Cerebellar cortex (tissue), 1 donor: ENCODE results near the gene HSBP1L1.
A peak's percentile ranks its signal among the peaks of the same experiment; 100 is the strongest.
"Not testable (repeated sequence)": the region's sequence is repeated elsewhere in the genome, so short reads cannot be mapped to it uniquely, and the experiment has no call there.

Experiments
- DNase-seq: peaks from one replicate; pipeline ENCODE4 v3.0.0-alpha.2; 2015; ENCODE audit warnings: low spot score

Gene HSBP1L1

DNA sequence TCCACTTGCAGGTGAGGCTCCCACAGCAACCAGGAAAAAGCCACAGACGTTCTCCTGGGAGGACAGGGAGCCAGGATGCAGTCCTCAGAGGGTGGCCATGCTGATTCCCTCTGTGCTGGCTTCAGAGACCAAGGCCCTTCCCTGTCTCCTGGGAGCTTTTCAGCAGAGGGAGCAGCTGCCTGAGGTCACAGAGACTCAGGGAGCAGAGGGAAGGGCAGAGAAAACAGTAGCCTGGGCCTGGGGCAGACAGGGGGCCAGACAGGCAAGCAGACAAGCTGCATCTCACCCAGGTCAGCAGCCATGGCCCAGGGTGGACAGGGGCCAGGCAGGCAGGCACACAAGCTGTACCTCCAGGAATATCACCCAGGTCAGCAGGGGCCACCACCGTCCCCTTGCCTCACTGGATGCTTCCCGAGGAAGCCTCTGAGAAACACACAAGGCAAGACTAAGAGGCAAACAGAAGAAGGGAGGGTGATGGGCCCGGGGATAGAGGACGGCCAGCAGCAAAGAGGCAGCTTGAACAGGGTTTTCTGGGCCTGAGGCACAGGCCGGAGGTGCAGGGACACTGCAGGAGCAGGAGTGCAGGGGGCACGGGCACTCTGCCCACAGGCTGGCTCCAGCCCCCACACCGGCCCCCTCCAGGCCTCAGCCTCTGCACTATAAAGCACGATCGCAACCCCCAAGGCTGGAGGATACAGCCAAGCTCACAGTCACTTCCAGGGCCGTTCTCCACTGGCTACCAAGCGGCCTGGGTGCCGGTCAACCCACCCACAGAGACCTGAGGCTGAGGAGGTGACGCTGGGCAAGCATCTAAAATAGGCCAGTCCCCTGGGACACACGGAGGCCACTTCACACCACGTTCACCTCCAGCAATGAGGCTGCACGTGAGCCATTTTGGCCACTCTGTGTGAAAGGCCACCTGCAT lies 19.1 kb upstream of the HSBP1L1 start:
- no peak for DNase-seq

DNA sequence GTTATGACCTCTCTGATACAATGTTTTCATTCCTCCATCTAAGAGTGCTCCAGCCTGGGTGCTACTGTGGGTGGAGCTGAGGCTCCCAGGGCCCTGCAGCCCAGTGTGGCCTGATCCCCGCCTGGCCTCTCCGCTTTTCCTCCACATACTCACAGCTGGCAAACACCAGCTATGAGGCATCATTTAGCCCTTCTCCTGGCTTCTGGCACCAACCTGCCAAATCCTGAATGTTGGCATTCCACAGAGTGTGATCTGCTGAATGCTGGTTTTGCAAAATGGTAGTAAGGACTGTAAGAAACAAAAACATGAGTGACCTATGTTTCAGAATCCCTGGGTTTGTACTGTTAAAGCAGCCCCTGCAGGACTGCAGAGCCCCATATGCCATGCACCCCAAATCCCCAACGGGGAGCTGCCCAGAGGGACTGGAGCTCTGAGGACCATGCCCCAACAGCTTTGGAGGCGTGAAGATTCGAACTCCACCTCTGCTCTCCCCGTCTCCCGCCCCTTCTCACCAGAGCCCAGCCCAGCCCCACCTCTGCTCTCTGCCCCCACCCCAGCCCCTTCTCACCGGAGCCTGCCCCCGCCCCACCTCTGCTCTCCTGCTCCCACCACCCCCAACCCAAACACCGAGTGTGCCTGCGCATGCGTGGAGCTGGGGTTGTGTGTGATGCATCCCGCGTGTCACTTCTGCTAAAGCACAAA lies 17.2 kb upstream of the HSBP1L1 start:
- no peak for DNase-seq

DNA sequence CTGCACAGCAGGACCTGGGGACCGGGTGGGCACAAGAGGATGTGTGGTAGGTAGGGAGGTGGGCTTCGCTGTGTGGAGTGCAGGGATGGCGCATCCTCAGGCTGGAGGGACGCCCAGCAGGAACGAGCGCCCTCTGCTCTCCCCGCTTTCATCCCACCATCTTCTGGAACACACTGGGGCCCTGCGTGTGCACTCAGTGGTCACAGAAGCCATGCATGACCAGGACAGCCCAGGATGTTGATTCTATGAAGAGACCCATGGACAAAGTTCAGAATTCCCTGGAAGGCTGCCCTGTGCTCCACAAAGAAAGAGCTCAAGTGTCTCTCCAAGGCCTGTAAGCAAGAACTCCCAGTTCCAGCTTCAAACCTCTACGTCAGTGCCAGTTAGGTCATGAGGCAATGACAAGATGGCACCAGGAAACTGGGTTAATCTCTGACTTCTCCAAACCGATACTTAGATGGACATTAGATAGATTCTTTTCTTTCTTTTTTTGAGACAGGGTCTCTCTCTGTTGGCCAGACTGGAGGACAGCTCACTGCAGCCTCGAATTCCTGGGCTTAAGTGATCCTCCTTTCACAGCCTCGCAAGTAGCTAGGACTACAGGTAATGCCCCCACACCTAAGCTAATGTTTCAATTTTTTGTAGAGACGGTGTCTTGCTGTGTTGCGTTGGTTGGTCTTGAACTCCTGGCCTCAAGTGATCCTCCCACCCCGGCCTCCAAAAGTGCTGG lies 16.4 kb upstream of the HSBP1L1 start:
- DNase-seq: no peak

DNA sequence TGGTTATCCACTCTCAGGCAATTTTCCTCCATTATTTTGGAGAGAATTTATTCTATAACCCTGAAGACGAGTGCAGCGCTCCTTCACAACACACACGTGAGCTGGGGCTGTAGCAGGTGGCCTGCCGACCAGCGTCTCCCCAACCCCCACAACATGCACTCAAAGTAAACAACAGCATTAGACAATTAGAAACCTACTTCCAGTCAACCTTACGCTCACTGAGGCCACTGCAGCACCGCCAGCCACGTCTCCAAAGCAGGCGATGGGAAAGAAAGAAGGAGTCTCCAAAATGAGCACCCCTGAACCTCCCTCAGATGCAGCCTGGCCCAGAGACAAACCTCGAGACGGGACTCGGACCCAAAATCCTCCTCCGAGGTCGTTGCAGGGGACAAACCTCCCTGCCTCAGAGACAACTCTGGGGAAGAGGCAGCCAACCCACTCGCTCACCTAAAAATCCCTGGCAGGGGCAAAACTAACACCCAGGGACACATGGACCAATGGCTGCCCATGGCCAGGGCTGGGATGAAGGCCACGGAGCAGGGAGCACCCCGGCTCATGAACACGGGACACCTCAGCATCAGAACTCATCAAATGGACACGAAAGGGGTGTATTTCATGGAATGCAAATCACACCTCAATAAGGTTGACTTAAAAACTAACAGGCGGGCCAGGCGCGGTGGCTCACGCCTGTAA lies 15.6 kb upstream of the HSBP1L1 start:
- no peak for DNase-seq

DNA sequence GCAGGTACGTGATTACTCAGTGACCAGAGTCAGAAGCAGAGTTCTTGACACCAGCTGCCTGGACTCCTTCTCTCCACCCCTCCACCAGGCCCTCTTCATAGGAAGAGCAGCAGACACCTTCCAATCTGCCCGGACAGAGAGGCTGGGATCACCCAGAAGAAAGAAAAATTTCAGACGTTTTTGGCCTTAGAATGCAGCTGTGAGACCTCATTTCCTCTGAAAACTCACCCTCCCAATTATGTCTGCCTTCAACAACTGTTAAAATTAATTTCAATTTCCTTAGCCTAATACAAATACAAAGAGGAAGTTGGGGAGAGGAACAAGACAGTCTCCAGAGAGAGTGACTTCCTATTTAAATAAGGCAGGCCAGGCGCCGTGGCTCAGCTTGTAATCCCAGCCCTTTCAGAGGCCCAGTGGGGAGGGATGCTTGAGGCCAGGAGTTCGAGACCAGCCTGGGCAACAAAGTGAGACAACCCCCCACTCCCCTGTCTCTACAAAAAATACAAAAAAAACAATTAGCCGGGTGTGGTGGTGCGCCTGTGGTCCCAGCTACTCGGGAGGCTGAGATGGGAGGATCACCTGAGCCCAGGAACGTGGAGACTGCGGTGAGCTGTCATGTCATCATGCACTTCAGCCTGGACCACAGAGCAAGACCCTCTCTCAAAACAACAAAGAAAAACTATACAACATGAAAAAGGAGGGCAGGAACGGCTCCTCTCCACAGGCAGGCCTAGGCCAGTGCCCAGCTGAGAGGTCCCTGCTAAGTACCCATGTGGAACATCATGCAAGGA lies 14.6 kb upstream of the HSBP1L1 start:
- DNase-seq: no peak

DNA sequence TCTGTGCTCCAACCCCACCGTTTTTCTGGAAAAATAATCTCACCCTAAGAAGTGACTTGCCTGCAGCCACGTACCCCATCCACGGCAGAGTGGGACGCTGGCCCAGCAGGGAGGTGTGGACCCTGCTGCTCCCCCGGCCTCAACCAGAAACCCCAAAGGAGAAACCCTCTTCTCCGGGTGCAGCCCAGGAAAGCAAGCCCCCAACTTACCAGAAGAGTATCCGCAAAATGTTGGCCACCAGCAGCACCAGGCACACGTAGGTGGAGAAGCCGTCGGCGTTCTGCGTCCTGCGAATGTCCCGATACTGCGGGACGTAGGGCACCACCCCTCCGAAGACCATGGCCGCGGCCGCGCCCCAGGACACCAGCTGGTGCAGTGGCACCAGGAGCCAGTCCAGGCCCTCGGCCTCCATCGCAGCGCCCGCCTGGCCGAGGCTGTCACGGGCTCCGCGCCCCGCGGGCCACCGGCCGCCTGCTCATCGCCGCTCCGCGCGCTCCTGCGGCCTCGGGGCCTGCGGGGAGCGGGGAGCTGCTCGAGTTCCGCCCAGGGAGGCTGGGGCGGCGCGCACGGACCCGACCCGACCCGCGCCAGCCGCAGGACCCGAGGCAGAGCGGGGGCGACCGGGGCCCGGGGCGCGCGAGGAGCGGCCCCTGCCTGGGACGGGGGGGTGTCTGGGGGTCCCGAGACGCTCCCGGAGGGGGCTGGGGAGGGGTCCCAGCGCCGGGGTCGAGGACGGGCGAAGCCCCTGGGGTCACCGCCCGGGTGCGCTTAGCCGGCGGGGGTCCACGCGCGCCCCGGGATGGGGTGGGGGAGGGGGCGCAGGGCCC lies 13.7 kb upstream of the HSBP1L1 start:
- DNase-seq: no peak

DNA sequence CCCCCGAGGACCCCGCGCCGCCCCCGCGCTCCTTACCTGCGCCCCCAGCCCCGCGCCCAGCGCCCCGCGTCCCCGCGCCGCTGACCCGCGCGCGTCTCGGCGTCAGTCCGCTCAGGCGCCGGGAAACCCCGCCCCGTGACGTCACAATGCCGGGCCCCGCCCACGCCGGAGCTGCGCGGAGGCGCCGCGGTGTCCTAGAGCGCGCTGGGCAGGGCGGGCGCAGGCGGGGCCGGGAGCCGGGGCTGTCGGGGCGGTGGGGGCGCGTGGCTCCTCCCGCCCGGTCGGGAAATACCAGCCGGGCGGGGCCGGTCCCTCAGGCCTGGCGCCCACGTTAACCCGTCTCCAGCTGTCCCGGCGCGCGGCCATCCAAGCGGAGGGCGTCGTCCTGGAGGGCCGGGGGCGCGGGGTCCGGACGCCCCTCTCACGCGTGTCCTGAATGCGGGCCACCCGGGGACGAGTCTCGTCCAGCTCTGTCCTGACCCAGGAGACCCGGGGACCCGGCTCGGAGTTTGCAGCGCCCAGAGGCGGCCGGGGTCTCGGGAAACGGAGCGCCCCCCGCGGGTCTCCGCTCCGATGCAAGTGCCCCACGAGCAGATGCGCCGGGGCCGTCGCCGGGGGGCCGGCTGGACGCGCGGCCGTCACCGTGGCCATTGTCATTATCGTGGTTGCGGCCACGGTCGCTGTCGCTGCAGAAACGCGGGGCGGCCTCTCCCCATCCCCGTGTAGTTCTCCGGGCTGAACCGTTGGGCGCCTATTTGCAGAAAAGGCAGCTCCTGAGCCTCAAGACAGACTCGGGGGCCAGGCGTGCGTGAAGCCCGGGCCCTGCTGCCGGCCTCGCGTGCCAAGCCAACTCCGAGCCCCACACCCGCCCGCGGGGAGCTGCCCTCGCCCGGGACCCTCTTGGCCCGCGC lies 12.6 kb upstream of the HSBP1L1 start, which contains the start of gene SLC66A2:
Gene SLC66A2 (minus strand): TSS at position 109 of the 911 bp plus-strand sequence. CDS start 727 bp downstream, outside the sequence.
- DNase-seq: peak; percentile 78

DNA sequence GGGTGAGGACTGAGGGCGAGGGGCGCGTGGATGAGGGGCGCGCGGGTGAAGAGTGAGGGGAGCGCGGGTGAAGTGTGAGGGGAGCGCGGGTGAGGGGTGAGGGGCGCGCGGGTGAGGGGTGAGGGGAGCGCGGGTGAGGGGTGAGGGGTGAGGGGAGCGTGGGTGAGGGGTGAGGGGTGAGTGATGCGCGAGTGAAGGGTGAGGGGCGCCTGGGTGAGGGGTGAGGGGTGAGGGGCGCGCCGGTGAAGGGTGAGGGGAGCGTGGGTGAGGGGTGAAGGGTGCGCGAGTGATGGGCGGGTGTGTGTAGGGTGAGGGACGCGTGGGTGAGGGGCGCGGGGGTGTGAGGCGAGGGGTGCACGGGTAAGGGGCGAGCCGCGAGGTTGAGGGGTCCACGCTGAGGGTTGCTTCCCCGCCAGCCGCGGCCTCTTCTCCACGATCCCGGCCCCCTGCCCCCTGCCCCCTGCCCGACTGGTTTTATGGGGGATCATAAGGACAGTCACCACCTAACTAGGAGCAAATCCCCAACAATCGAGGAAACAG lies 11.9 kb upstream of the HSBP1L1 start:
- no peak for DNase-seq

DNA sequence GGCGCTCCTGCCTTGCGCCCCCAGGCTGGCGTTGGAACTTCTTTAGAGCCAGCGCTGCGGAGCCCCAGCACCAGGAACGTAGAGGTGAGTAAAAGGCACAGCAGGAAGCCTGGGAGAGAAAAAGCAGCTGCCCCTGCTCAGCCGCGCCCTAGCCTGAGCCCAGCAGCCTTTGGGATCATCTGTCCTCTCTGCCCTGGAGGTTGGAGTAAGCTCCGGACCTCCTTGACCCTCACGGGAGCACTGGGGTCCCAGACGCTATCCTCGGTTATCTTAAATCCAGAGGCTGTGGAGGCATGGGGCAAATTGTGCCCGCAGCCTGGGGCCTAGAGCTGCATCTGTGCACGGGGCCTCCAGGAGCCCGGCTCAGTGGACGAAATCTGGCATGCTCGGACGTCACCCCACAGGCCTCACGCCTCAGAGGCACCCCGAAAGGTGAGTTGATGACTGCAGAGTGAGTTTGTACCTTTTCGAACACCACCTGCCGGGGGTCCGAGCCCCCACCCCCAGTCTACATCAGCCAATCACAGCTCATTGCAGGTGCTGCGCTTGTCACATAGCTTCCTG lies 11.4 kb upstream of the HSBP1L1 start:
- no peak for DNase-seq

DNA sequence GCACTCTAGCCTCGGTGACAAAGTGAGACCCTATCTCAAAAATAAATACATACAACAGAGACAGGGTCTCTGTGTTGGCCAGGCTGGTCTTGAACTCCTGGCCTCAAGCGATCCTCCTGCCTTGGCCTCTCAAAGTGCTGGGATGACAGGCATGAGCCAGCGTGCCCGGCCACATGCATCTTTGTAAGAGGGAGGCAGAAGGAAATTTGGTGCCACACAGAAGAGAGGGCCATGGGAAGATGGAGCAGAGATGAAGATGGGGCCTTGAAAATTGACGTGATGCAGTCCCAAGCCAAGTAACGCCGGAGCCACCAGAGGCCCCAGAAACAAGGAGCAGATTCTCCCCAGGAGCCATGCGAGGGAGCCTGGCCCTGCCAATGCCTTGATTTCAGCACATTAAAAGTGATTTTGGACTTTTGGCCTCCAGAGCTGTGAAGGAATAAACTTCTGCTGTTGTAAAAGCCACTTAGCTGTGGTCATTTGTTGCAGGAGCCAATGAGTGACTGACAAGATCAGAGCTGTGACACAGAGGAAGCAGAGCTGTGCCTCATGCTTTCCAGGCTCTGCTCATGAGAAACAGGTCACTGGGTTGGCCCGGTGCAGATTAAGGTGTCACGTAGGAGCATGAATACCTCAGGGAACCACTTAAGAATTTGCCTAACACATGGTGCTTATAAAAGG lies 10.3 kb upstream of the HSBP1L1 start:
- DNase-seq: no peak

DNA sequence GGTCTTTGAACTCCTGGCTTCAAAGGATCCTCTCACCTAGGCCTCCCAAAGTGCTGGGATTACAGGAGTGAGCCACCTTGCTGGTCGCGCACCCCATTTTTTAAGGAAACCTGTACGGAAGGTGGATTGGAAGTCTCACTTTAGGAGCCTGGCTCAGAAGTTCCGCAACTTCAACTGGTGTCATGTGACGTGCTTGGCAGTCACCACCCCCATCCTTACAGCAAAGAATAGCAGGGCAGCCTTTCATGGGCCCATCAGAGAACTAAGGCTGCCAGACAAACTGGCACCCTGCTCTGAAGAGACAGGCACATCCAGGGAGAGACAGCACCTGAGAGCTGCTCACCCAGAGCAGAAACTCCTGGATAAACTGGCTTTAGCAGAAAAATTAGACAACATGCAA lies 9.7 kb upstream of the HSBP1L1 start:
- DNase-seq: no peak

DNA sequence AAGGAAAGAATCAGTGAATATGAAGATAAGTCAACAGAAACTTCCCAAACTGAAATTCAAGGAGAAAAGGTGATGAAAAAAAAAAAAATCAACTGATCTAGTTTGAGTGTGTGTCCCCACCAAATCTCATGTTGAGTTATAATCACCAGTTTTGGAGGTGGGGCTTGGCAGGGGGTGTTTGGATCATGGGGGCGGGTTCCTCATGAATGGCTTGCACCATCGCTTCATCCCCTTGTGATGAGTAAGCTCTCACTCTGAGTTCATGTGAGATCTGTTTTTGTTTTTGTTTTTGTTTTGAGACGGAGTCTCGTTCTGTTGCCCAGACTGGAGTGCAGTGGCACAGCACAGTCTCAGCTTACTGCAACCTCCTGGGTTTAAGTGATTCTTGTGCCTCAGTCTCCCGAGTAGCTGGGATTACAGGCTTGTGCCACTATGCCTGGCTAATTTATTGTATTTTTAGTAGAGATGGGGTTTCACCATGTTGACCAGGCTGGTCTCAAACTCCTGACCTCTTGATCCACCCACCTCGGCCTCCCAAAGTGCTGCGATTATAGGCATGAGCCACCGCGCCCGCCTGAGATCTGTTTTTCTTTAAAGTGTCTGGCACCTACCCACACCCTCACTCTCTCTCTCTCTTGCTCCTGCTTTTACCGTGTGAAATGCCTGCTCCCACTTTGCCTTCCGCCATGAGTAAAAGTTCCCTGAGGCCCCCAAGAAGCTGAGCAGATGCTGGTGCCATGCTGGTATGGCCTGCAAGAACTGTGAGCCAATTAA lies 9.0 kb upstream of the HSBP1L1 start:
- no peak for DNase-seq

DNA sequence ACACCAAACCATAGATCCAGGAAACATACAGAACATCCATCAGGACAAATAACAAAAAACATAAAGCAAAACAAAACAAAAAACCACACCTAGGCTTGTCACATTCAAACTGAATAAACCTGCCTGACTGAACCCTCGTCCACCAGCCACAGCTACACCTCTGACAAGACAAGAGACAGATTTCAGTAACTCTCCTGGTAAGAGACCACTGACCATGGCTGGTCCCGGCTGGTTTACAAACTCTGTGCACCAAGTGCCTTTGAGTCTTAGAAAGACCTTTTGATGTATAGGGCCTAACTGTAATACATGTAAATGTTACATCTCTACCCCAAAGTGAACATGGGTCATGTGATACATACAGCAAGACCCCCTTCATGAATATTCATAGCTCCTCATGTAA lies 8.2 kb upstream of the HSBP1L1 start:
- DNase-seq: no peak

DNA sequence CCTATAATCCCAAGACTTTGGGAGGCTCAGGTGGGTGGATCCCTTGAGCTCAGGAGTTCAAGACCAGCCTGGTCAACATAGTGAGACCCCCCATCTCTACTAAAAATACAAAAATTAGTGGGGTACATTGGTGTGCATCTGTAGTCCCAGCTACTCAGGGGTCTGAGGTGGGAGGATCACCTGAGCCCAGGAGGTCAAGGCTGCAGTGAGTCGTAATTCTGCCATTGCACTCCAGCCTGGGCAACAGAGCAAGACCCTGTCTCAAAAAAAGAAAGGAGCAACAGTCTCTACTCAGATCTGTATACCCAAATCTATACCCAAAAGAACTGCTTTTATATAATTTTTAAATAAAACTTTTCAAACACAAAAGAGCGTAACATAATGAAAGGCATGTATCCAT lies 5.5 kb upstream of the HSBP1L1 start:
- DNase-seq: no peak

DNA sequence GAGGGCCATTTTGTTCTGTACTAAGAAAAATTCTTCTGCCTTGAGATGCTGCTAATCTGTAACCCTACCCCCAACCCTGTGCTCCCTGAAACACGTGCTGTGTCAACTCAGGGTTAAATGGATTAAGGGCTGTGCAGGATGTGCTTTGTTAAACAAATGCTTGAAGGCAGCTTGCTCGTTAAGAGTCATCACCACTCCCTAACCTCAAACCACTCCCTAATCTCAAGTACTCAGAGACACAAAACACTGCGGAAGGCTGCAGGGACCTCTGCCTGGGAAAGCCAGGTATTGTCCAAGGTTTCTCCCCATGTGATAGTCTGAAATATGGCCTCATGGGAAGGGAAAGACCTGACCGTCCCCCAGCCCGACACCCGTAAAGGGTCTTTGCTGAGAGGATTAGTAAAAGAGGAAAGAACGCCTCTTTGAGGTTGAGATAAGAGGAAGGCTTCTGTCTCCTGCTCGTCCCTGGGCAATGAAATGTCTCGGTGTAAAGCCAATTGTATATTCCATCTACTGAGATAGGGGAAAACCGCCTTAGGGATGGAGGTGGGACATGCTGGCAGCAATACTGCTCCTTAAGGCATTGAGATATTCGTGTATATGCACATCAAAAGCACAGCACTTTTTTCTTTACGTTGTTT lies 4.2 kb upstream of the HSBP1L1 start:
- not testable (repeated sequence) for DNase-seq

DNA sequence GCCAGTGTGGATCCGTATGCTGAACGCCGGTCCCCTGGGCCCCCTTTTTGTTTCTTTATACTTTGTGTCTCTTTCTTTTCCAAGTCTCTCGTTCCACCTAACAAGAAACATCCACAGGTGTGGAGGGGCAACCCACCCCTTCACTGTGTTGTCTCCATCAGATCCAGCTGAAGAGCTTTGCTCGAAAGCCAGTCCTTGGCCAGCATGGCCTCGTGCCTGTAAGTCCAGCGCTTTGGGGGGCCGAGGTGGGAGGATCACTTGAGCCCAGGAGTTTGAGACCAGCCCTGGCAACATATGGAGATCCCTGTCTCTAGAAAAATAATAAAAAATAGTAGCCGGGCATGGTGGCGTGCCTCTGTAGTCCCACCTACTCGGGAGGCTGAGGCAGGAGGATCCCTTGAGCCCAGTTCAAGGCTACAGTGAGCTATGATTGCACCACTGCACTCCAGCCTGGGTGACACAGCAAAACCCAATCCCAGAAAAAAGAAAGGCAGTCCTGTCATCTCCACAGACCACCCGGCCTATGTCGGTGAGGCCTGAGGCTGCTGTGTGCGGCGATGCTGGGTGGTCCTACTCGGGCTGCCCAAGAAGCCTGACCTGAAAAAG lies 3.4 kb upstream of the HSBP1L1 start:
- no peak for DNase-seq
